Fibroblast of lung (primary cell): ENCODE measurements around the gene PDE4D. TPM values are rescaled to one million over a fixed set of nuclear protein-coding genes. Genes with fewer than 3 reads are reported as not detected.

Experiments
- DNase-seq, 2 donors: peaks; one replicate each; pipeline versions ENCODE4 v3.0.0 to v3.0.0-alpha.2; 2010; ENCODE audit warnings: low read depth in 2 of 2
- H2AFZ ChIP-seq: 2 replicates; pipeline ENCODE4 v1.5.1; 2012; ENCODE audit warnings: low read length, control low read depth, inconsistent platforms
- H3K27ac ChIP-seq: 2 replicates; pipeline ENCODE4 v1.5.1; 2011; ENCODE audit warnings: low read length, control low read depth; ENCODE audit not compliant: insufficient read depth
- H3K27me3 ChIP-seq: 2 replicates; pipeline ENCODE4 v1.5.1; 2011; ENCODE audit warnings: mild to moderate bottlenecking, low read length; ENCODE audit not compliant: control insufficient read depth, insufficient read depth
- H3K36me3 ChIP-seq: 2 replicates; pipeline ENCODE4 v1.5.1; 2011; ENCODE audit warnings: low read length; ENCODE audit not compliant: control insufficient read depth, insufficient read depth
- H3K4me1 ChIP-seq: 2 replicates; pipeline ENCODE4 v1.5.1; 2011; ENCODE audit warnings: low read length; ENCODE audit not compliant: control insufficient read depth, insufficient read depth; ENCODE audit errors: extremely low read depth
- H3K4me2 ChIP-seq: 2 replicates; pipeline ENCODE4 v1.5.1; 2011; ENCODE audit warnings: low read length, control low read depth; ENCODE audit not compliant: insufficient read depth; ENCODE audit errors: extremely low read depth
- H3K4me3 ChIP-seq, 4 experiments: fragments of 200-600 bp in 1 of 4; sonication (generic) in 1 of 4; replicated peaks in 1 of 4; 2 replicates each; pipeline ENCODE4 v1.5.1; 2011 to 2016; ENCODE audit warnings: low read length in 4 of 4, low read depth in 3 of 4, mild to moderate bottlenecking in 3 of 4, control low read depth in 2 of 4, inconsistent platforms in 1 of 4, mixed read lengths in 1 of 4; ENCODE audit not compliant: insufficient read depth in 1 of 4; ENCODE audit errors: control extremely low read depth in 1 of 4
- H3K79me2 ChIP-seq: 2 replicates; pipeline ENCODE4 v1.5.1; 2012; ENCODE audit warnings: mild to moderate bottlenecking, low read length, inconsistent platforms; ENCODE audit not compliant: control insufficient read depth, insufficient read depth
- H3K9ac ChIP-seq: 2 replicates; pipeline ENCODE4 v1.5.1; 2011; ENCODE audit warnings: mild to moderate bottlenecking, low read length, control low read depth; ENCODE audit not compliant: insufficient read depth
- H3K9me3 ChIP-seq: 2 replicates; pipeline ENCODE4 v1.5.1; 2012; ENCODE audit warnings: low read depth, low read length; ENCODE audit not compliant: control insufficient read depth, insufficient read depth
- H4K20me1 ChIP-seq: 2 replicates; pipeline ENCODE4 v1.5.1; 2011; ENCODE audit warnings: low read length; ENCODE audit not compliant: control insufficient read depth, insufficient read depth; ENCODE audit errors: extremely low read depth
- EZH2 ChIP-seq: IDR thresholded peaks from 2 replicates; pipeline ENCODE4 v1.5.1; 2012; ENCODE audit warnings: low read length, control low read depth, mild to moderate bottlenecking; ENCODE audit errors: missing control alignments
- polyA plus RNA-seq, 2 donors: library from polyadenylated mRNA; depleted of rRNA in 1 of 2; stranded (reverse) in 1 of 2; unstranded in 1 of 2; fragments of >200 nt; gene quantifications; 2 replicates each; pipeline ENCODE4 v1.2.1, GENCODE V29; 2011 to 2012; ENCODE audit warnings: missing spikeins in 1 of 2
- total RNA-seq: library from RNA; depleted of rRNA; stranded (reverse); fragments of >200 nt; gene quantifications from 2 replicates; pipeline ENCODE4 v1.2.1, GENCODE V29; 2014
- TF ChIP-seq, protein P1 (sequence below), 2 donors: IDR thresholded peaks in 1 of 2; conservative IDR thresholded peaks in 1 of 2; 1 replicate in 1 of 2; 2 replicates in 1 of 2; pipeline ENCODE4 v1.5.1; 2011 to 2012; ENCODE audit warnings: low read length in 2 of 2, control low read depth in 1 of 2, inconsistent platforms in 1 of 2, low read depth in 1 of 2, mild to moderate bottlenecking in 1 of 2

Gene PDE4D
- total and polyA plus RNA-seq, 2 donors (not counting 1 experiment from before 2014, with no cell fraction given), result 2.1 to 8.3 TPM

DNA sequence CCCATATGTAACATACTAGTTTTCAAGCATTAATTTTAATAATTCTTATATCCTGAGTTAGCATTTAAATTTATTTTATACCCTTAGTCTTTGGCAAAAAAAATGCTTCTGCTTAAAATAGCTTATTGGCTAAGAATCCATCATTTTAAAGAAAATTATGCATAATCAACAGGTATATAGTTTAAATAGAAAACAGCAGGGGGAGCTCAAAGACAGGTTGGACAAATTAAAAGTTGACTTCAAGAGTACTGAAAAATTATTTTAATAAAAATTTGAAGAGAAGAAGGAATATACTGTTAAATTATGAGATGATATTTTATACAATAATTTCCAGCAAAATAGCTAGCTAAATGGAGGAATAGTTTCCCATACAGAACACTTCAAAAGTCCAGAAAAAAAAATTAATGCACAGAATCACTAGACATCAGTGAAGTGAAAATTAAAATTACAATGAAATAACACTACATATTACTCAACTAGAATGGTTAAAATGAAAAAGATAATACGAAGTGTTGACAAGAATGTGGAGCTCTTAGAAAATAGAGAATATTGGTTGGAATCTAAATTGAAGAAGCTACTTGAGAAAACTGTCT is 387.1 kb downstream of the PDE4D start:
- peak; percentile 36 to 75 for DNase-seq
- H4K20me1 ChIP-seq, result no peaks in the 10 kb centered on the region

DNA sequence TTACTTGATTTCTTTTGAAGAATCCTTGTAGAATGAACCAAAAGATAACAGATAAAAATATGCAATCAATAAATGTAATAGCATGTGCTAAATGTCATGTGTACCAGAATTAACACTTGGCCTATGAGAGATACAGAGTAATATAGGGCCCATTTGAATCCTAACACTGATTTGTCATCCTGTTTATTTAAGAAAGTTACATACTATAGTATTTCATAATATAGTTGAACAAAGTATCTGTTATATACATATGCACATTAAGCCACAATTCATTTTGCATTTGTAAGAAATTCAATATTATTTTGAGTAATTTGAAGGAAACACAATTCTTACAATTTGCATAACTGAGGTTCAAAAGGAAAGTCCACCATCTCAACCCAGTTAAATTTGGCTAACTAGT is 389.5 kb downstream of the PDE4D start:
- no peak overlapping the region for H3K27ac ChIP-seq
- DNase-seq, result no peak
- no peaks in the 10 kb centered on the region for H3K36me3 ChIP-seq
- no peaks in the 10 kb centered on the region for H4K20me1 ChIP-seq
- H3K79me2 ChIP-seq, result no peaks in the 10 kb centered on the region
- H3K9me3 ChIP-seq, result no peaks in the 10 kb centered on the region
- no peak overlapping the region for H3K4me3 ChIP-seq
- H3K27me3 ChIP-seq, result no peaks in the 10 kb centered on the region
- H2AFZ ChIP-seq, result no peak overlapping the region
- no peak overlapping the region for H3K4me2 ChIP-seq
- no peak for TF ChIP-seq EZH2
- TF ChIP-seq, protein P1, sequence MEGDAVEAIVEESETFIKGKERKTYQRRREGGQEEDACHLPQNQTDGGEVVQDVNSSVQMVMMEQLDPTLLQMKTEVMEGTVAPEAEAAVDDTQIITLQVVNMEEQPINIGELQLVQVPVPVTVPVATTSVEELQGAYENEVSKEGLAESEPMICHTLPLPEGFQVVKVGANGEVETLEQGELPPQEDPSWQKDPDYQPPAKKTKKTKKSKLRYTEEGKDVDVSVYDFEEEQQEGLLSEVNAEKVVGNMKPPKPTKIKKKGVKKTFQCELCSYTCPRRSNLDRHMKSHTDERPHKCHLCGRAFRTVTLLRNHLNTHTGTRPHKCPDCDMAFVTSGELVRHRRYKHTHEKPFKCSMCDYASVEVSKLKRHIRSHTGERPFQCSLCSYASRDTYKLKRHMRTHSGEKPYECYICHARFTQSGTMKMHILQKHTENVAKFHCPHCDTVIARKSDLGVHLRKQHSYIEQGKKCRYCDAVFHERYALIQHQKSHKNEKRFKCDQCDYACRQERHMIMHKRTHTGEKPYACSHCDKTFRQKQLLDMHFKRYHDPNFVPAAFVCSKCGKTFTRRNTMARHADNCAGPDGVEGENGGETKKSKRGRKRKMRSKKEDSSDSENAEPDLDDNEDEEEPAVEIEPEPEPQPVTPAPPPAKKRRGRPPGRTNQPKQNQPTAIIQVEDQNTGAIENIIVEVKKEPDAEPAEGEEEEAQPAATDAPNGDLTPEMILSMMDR (conservative IDR thresholded peaks at IDR 0.05 in 1 of 2, IDR thresholded peaks at IDR 0.05 in 1 of 2; ENCODE audit: low read depth in 1 of 2, low read length in 2 of 2), result no peak
- no peaks in the 10 kb centered on the region for H3K4me1 ChIP-seq
- H3K9ac ChIP-seq, result no peak overlapping the region

More for the DNA sequence above, 387.1 kb downstream of the PDE4D start:
- Histone ChIP-seq H3K27me3 (no peaks in the 10 kb centered on the region), H3K27ac (no peak overlapping the region), H3K36me3 (no peaks in the 10 kb centered on the region), H3K4me2 (no peak overlapping the region), H3K9ac (no peak overlapping the region), H2AFZ (no peak overlapping the region), H3K4me3 (no peak overlapping the region), H3K9me3 (no peaks in the 10 kb centered on the region), H3K79me2 (no peaks in the 10 kb centered on the region), H3K4me1 (no peaks in the 10 kb centered on the region)
- no peak for TF ChIP-seq EZH2
- TF ChIP-seq, protein P1 (conservative IDR thresholded peaks at IDR 0.05 in 1 of 2, IDR thresholded peaks at IDR 0.05 in 1 of 2; ENCODE audit: low read depth in 1 of 2, low read length in 2 of 2), result peak; percentile 19 to 29

DNA sequence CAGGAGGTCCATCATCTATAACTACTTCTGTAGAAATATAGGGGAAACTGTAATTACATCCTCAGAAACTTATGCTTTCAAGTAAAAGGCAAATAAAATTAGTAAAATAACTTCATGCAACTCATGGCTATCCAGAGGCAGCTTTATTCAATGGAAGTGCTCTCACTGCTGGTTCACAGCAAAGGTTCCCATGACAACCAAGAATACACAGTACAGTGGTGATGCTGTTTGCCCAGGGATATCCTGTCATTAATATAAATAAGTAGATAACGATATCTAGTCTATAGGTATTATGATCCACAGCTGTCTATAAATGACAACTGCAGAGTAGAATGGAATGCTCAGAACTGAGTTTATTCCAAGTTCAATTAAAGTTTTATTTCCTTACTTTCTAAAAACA is 390.3 kb downstream of the PDE4D start:
- Histone ChIP-seq H3K79me2 (no peaks in the 10 kb centered on the region), H3K4me3 (no peak overlapping the region), H3K27me3 (no peaks in the 10 kb centered on the region), H3K9ac (no peak overlapping the region), H4K20me1 (no peaks in the 10 kb centered on the region), H2AFZ (no peak overlapping the region), H3K36me3 (no peaks in the 10 kb centered on the region), H3K27ac (no peak overlapping the region), H3K9me3 (no peaks in the 10 kb centered on the region), H3K4me2 (no peak overlapping the region), H3K4me1 (no peaks in the 10 kb centered on the region)
- DNase-seq, result no peak
- no peak for TF ChIP-seq EZH2
- TF ChIP-seq, protein P1 (conservative IDR thresholded peaks at IDR 0.05 in 1 of 2, IDR thresholded peaks at IDR 0.05 in 1 of 2; ENCODE audit: low read depth in 1 of 2, low read length in 2 of 2), result no peak
